GM18873 (cell line): ENCODE measurements around the gene ENTPD6.
"Not testable (repeated sequence)": the region's sequence is repeated elsewhere in the genome, so short reads cannot be mapped to it uniquely, and the experiment has no call there.

Experiments
- ATAC-seq: cut with Tn5 transposase; IDR thresholded peaks from one replicate; pipeline ENCODE4 v1.9.1; 2021; ENCODE audit warnings: mild to moderate bottlenecking, moderate library complexity, moderate number of reproducible peaks; ENCODE audit not compliant: unreplicated experiment, low FRiP score

The ENTPD6 gene

GRCh38 chr20:25238319-25239037, 43.0 kb downstream of the ENTPD6 start:
- no peak for ATAC-seq

- no peak for ATAC-seq
Measured at GRCh38 chr20:25239387-25240370, 44.2 kb downstream of the ENTPD6 start.

- ATAC-seq = not testable (repeated sequence)
Measured at GRCh38 chr20:25240851-25241658, 45.5 kb downstream of the ENTPD6 start.

- ATAC-seq = not testable (repeated sequence)
Measured at GRCh38 chr20:25241659-25241955, 46.1 kb downstream of the ENTPD6 start.

GRCh38 chr20:25242231-25242630, 46.7 kb downstream of the ENTPD6 start:
- no peak for ATAC-seq

GRCh38 chr20:25243416-25243979, 48.0 kb downstream of the ENTPD6 start:
- ATAC-seq = no peak

GRCh38 chr20:25244976-25245375, 49.5 kb downstream of the ENTPD6 start:
- no peak for ATAC-seq

GRCh38 chr20:25245461-25245860, 49.9 kb downstream of the ENTPD6 start:
- ATAC-seq = no peak

- peak; percentile 30 for ATAC-seq
Measured at GRCh38 chr20:25246182-25246999, 50.9 kb downstream of the ENTPD6 start.

GRCh38 chr20:25247000-25247517, 51.5 kb downstream of the ENTPD6 start:
- ATAC-seq = no peak

GRCh38 chr20:25247518-25247955, 52.0 kb downstream of the ENTPD6 start:
- ATAC-seq = peak; percentile 32

GRCh38 chr20:25247956-25248785, 52.7 kb downstream of the ENTPD6 start, which contains the start of gene PYGB:
Gene PYGB (plus strand): TSS chr20:25248085. CDS start chr20:25248179, 94 bp downstream.
- ATAC-seq = peak; percentile 61

- ATAC-seq = no peak
Measured at GRCh38 chr20:25248786-25249172, 53.3 kb downstream of the ENTPD6 start.

GRCh38 chr20:25249198-25249931, 53.9 kb downstream of the ENTPD6 start:
- no peak for ATAC-seq

GRCh38 chr20:25250508-25250907, 55.0 kb downstream of the ENTPD6 start:
- no peak for ATAC-seq

GRCh38 chr20:25251019-25251418, 55.5 kb downstream of the ENTPD6 start:
- ATAC-seq = no peak

- ATAC-seq = no peak
Measured at GRCh38 chr20:25251558-25251957, 56.0 kb downstream of the ENTPD6 start.

GRCh38 chr20:25252230-25252651, 56.7 kb downstream of the ENTPD6 start:
- no peak for ATAC-seq
